Gastrocnemius medialis (tissue), 4 donors: ENCODE data around the gene CCT8L2.
"Not testable (repeated sequence)": the region's sequence is repeated elsewhere in the genome, so short reads cannot be mapped to it uniquely, and the experiment has no call there.

Experiments
- CTCF ChIP-seq, 5 experiments: fragments of 450-650 bp in 3 of 5; fragments of 200-600 bp in 2 of 5; sonication (generic) in 2 of 5; IDR thresholded peaks in 4 of 5; conservative IDR thresholded peaks in 1 of 5; 1 replicate in 4 of 5; 2 replicates in 1 of 5; pipeline ENCODE4 v1.5.1; 2016 to 2019; ENCODE audit warnings: antibody characterized with exemption in 5 of 5, mild to moderate bottlenecking in 3 of 5, moderate library complexity in 3 of 5
- POLR2A ChIP-seq, 2 donors: fragments of 450-650 bp; IDR thresholded peaks; one replicate each; pipeline ENCODE4 v1.6.1; 2017; ENCODE audit warnings: antibody characterized with exemption in 2 of 2, mild to moderate bottlenecking in 2 of 2, moderate library complexity in 2 of 2

GRCh38 chr22:16635442-16635841 lies 42.8 kb upstream of the CCT8L2 start:
- TF ChIP-seq CTCF (IDR thresholded peaks at IDR 0.05 in 4 of 5, conservative IDR thresholded peaks at IDR 0.05 in 1 of 5); POLR2A (IDR thresholded peaks at IDR 0.05): not testable (repeated sequence)
